GM23338 (cell line): ENCODE results near the gene PXDN. TPM values are rescaled to one million over a fixed set of nuclear protein-coding genes. Genes with fewer than 3 reads are reported as not detected.

Experiments used
- ATAC-seq: fragments of 200-7000 bp; cut with Tn5 transposase; 3 replicates; pipeline ENCODE4 v1.9.1; 2020
- DNase-seq: peaks from one replicate; pipeline ENCODE4 v3.0.0-alpha.2; 2015; ENCODE audit warnings: low spot score
- H2AFZ ChIP-seq: fragments of 200-600 bp; sonication (generic); 2 replicates; pipeline ENCODE4 v1.8.0; 2016; ENCODE audit warnings: antibody characterized with exemption, mild to moderate bottlenecking, moderate library complexity
- H3F3A ChIP-seq: fragments of 200-600 bp; sonication (generic); replicated peaks from 2 replicates; pipeline ENCODE4 v1.8.0; 2017; ENCODE audit warnings: antibody characterized with exemption, mixed run types, low read depth
- H3K27ac ChIP-seq: fragments of 200-600 bp; sonication (generic); 2 replicates; pipeline ENCODE4 v1.6.1; 2016; ENCODE audit warnings: low read depth
- H3K27me3 ChIP-seq: fragments of 200-600 bp; sonication (generic); 2 replicates; pipeline ENCODE4 v1.8.0; 2016; ENCODE audit warnings: mild to moderate bottlenecking, mixed run types, moderate library complexity; ENCODE audit not compliant: insufficient read depth
- H3K36me3 ChIP-seq: fragments of 200-600 bp; sonication (generic); 2 replicates; pipeline ENCODE4 v1.8.0; 2016; ENCODE audit warnings: mild to moderate bottlenecking; ENCODE audit not compliant: insufficient read depth
- H3K4me1 ChIP-seq: fragments of 200-600 bp; sonication (generic); 2 replicates; pipeline ENCODE4 v1.8.0; 2016; ENCODE audit warnings: mild to moderate bottlenecking, moderate library complexity; ENCODE audit not compliant: insufficient read depth
- H3K4me2 ChIP-seq: fragments of 200-600 bp; sonication (generic); 2 replicates; pipeline ENCODE4 v1.7.1; 2017; ENCODE audit warnings: mixed run types
- H3K4me3 ChIP-seq: fragments of 200-600 bp; sonication (generic); 2 replicates; pipeline ENCODE4 v1.6.1; 2016; ENCODE audit warnings: mixed run types
- H3K79me2 ChIP-seq: fragments of 200-600 bp; sonication (generic); replicated peaks from 2 replicates; pipeline ENCODE4 v1.8.0; 2017; ENCODE audit warnings: mild to moderate bottlenecking; ENCODE audit not compliant: insufficient read depth
- H3K9me2 ChIP-seq: fragments of 200-600 bp; sonication (generic); 2 replicates; pipeline ENCODE4 v1.8.0; 2017; ENCODE audit not compliant: insufficient read depth
- H4K20me1 ChIP-seq: fragments of 200-600 bp; sonication (generic); replicated peaks from 2 replicates; pipeline ENCODE4 v1.8.0; 2017; ENCODE audit warnings: mild to moderate bottlenecking; ENCODE audit not compliant: insufficient read depth
- H3K27ac Mint-ChIP-seq: 2 replicates; pipeline ENCODE4 v1.8.0; 2020; ENCODE audit warnings: inconsistent platforms, mild to moderate bottlenecking, moderate library complexity, mixed read lengths
- H3K27me3 Mint-ChIP-seq: 3 replicates; pipeline ENCODE4 v1.8.0; 2022; ENCODE audit warnings: low read depth, mild to moderate bottlenecking, moderate library complexity, mixed read lengths, inconsistent platforms; ENCODE audit not compliant: insufficient read depth, poor library complexity
- H3K36me3 Mint-ChIP-seq: 3 replicates; pipeline ENCODE4 v1.8.0; 2021; ENCODE audit warnings: low read depth, mild to moderate bottlenecking, inconsistent platforms, moderate library complexity, mixed read lengths
- H3K4me1 Mint-ChIP-seq: 3 replicates; pipeline ENCODE4 v1.8.0; 2020; ENCODE audit warnings: mild to moderate bottlenecking, inconsistent platforms, mixed read lengths
- H3K4me3 Mint-ChIP-seq: 3 replicates; pipeline ENCODE4 v1.8.0; 2021; ENCODE audit warnings: moderate library complexity, mild to moderate bottlenecking, inconsistent platforms, mixed read lengths
- H3K9me3 Mint-ChIP-seq: 3 replicates; pipeline ENCODE4 v1.8.0; 2020; ENCODE audit warnings: moderate library complexity, mild to moderate bottlenecking, inconsistent platforms, mixed read lengths
- NANOG ChIP-seq: IDR thresholded peaks from 2 replicates; pipeline ENCODE4 v1.6.1; 2016; ENCODE audit warnings: antibody characterized with exemption, borderline replicate concordance
- REST ChIP-seq: IDR thresholded peaks from one replicate; pipeline ENCODE4 v1.6.1; 2018; ENCODE audit warnings: antibody characterized with exemption; ENCODE audit not compliant: unreplicated experiment
- ZNF331 ChIP-seq: fragments of 250-450 bp; sonication (Bioruptor Pico); IDR thresholded peaks from 2 replicates; pipeline ENCODE4 v1.5.0; 2020; ENCODE audit warnings: low read depth, mild to moderate bottlenecking, moderate library complexity
- ZNF462 ChIP-seq: fragments of 250-450 bp; sonication (Bioruptor Pico); IDR thresholded peaks from 2 replicates; pipeline ENCODE4 v1.5.0; 2020; ENCODE audit warnings: mild to moderate bottlenecking, moderate library complexity
- polyA plus RNA-seq: library from polyadenylated mRNA; unstranded; fragments of >200 nt; fragmentation: Nextera tagmentation; extraction: Ambion mirVana; gene quantifications from 2 replicates; pipeline ENCODE4 v1.2.1, GENCODE V29; 2016
- total RNA-seq: library from RNA; depleted of rRNA; stranded (reverse); fragments of >200 nt; shearing (Covaris generic); gene quantifications from 2 replicates; pipeline ENCODE4 v1.2.3, GENCODE V29; 2014

Gene PXDN
- total and polyA plus RNA-seq, 2 experiments from 2014 or later = 42.2 to 225 TPM

- TF ChIP-seq ZNF462 (no peak), NANOG (no peak), ZNF331 (no peak)
These were observed 69.4 kb downstream of the PXDN start (continued) for GRCh38 chr2:1674766-1675397.

- H3K9me3 Mint-ChIP-seq = no peaks in the 10 kb centered on the region; the same call in 1 of the 3 replicates
- H3F3A ChIP-seq = no peaks in the 10 kb centered on the region
- no peak overlapping the region for H3K27ac Mint-ChIP-seq
- TF ChIP-seq ZNF462 = no peak
- TF ChIP-seq REST = no peak
These were observed 70.0 kb downstream of the PXDN start for GRCh38 chr2:1674276-1674675.

More at GRCh38 chr2:1674276-1674675, 70.0 kb downstream of the PXDN start:
- H3K4me3 ChIP-seq = no peak overlapping the region
- H3K4me1 Mint-ChIP-seq = no peaks in the 10 kb centered on the region
- peaks cover 65% of the 10 kb centered on the region for H3K36me3 Mint-ChIP-seq
- H3K36me3 ChIP-seq = peaks cover 33% of the 10 kb centered on the region
- ATAC-seq (no peak), DNase-seq (no peak)
- H3K27ac ChIP-seq = no peak overlapping the region
- H3K27me3 ChIP-seq = no peaks in the 10 kb centered on the region
- no peak overlapping the region for H2AFZ ChIP-seq
- no peak overlapping the region for H3K4me2 ChIP-seq
- H3K4me1 ChIP-seq = no peaks in the 10 kb centered on the region
- H3K9me2 ChIP-seq = no peaks in the 10 kb centered on the region
- H3K27me3 Mint-ChIP-seq = peaks cover 5% of the 10 kb centered on the region
- no peaks in the 10 kb centered on the region for H4K20me1 ChIP-seq
- no peaks in the 10 kb centered on the region; the same call in 1 of the 2 replicates for H3K79me2 ChIP-seq
- H3K4me3 Mint-ChIP-seq = no peak overlapping the region
